ENCODE measurements around the gene FGF13.

FGF13 gene

DNA sequence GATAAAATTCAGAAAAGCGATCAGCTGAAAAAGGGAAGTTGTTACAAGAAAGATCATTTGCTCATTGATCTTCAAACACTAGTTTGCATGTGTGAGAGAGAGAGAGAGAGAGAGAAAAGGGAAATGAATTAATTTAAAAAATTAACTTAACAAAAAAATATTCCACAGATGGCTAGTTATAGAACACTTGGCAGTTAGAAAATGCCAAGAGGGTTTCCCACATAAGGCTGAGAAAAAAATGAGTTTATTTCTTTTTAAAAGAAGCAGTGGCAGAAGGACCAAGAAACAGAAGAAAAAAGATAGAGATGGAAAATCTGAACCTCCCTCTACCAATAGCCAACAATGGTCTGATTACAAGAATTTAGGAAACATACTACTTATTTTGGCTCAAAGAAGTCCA is 47.1 kb downstream of the FGF13 start:
- in situ Hi-C loops (cut with MboI; ENCODE audit: low sequenced_read_pairs): no loop called here

DNA sequence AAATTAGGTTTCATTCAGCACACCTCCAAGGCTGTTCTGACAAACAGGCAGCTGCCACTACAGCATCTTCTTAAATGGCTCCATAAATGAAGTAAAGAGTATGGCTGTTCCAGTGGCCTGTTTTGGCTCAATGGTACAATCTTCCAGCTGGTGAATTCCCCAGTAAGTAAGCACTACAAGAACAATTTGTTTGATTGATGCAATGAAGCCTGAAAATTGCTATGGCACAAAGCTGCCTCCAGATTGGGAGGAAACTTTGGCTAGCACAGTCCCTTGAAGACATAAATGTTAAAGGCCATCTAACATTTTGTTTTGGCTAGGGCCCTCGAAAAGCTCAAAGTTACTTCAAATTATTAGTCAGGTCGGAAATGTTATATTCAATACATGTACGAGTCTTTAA is 47.5 kb downstream of the FGF13 start:
- in situ Hi-C loops (cut with MboI; ENCODE audit: low sequenced_read_pairs): no loop called here

DNA sequence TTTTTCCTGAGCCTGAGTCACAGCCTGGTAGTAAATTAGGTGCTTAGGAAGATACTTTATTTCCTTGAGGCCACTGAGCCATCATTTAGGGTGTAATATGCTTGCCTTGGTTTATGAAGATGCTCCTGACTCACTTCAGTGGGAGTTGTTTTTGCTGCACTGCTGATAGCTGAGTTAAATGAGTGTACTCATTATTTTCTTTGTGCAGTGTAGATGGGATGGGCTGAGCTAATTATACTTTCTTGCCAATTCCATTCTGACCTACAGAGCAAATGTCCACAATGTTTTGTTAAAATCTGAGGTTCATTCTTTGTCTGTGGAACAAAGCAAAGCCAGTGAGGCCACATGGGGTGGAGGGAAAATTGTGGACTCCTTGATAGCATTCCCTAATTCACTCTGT is 60.0 kb downstream of the FGF13 start:
- in situ Hi-C loops (cut with MboI; ENCODE audit: low sequenced_read_pairs): no loop called here

DNA sequence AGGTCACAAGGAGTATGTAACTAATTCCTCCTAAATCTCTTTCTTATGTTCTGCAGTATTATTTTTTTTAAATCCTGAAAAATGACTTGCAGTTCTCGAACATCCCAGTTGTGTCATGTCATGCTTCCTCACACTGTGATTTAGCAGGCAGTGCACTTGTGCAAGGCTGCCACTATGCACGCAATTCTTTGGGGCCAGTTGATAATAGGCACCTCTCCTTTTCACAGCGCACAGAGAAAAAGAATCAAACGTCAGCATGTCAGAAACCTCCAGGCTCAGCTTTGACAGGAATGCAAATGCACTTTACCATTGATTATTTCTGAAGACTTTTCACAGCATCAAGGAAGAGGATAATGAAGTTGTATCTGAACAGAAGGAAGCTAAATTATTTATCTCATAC is 62.9 kb downstream of the FGF13 start:
- in situ Hi-C loops (cut with MboI; ENCODE audit: low sequenced_read_pairs): no loop called here

DNA sequence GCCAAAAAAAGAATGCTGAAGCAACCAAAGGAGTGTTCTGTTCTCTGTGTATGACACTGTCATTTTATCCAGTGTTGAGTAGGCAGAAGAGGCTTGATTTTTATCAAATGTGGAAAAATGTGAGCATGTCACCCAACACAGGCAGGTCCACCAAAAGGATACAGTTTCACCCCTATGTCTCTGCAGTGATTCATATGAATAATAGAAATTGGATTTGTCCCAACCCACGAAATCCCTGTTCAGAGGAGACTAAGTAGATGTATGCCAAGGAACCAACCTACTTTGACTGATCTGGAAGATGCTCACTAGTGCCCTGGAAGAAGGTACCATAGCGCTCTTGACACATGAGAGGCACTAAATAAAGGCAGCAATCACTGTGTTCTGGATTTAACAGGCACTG is 72.5 kb downstream of the FGF13 start:
- in situ Hi-C loops (cut with MboI; ENCODE audit: low sequenced_read_pairs): no loop called here
